MM.1S (cell line): Measurements from ENCODE around the gene DDX54.

Experiments
- DNase-seq: peaks from one replicate; pipeline ENCODE4 v3.0.0-alpha.2; 2015
- H2AFZ ChIP-seq: fragments of 300-600 bp; sonication (generic); 2 replicates; pipeline ENCODE4 v1.6.0; 2016; ENCODE audit warnings: antibody characterized with exemption, low read length
- H3F3A ChIP-seq: fragments of 300-600 bp; sonication (generic); 2 replicates; pipeline ENCODE4 v1.6.1; 2016; ENCODE audit warnings: mild to moderate bottlenecking, antibody characterized with exemption, low read length, moderate library complexity, mixed read lengths; ENCODE audit not compliant: insufficient read depth
- H3K27ac ChIP-seq: fragments of 300-600 bp; sonication (generic); 2 replicates; pipeline ENCODE4 v1.5.1; 2016; ENCODE audit warnings: mild to moderate bottlenecking, low read length
- H3K27me3 ChIP-seq: fragments of 300-600 bp; sonication (generic); replicated peaks from 2 replicates; pipeline ENCODE4 v1.6.0; 2016; ENCODE audit warnings: low read length; ENCODE audit not compliant: insufficient read depth
- H3K36me3 ChIP-seq: fragments of 300-600 bp; sonication (generic); replicated peaks from 2 replicates; pipeline ENCODE4 v1.6.1; 2016; ENCODE audit warnings: mild to moderate bottlenecking, low read length, mixed read lengths; ENCODE audit not compliant: insufficient read depth
- H3K4me1 ChIP-seq: fragments of 300-600 bp; sonication (generic); 2 replicates; pipeline ENCODE4 v1.6.1; 2016; ENCODE audit warnings: low read length, mixed read lengths
- H3K4me2 ChIP-seq: fragments of 300-600 bp; sonication (generic); 2 replicates; pipeline ENCODE4 v1.6.0; 2016; ENCODE audit warnings: low read depth, low read length
- H3K4me3 ChIP-seq: fragments of 300-600 bp; sonication (generic); 2 replicates; pipeline ENCODE4 v1.5.1; 2016; ENCODE audit warnings: low read length, mixed read lengths
- H3K79me2 ChIP-seq: fragments of 300-600 bp; sonication (generic); 2 replicates; pipeline ENCODE4 v1.6.1; 2016; ENCODE audit warnings: mixed run types, low read length, mixed read lengths
- H3K9ac ChIP-seq: fragments of 300-600 bp; sonication (generic); 2 replicates; pipeline ENCODE4 v1.6.1; 2016; ENCODE audit warnings: low read length, mixed read lengths
- H3K9me2 ChIP-seq: fragments of 300-600 bp; sonication (generic); replicated peaks from 2 replicates; pipeline ENCODE4 v1.6.1; 2016; ENCODE audit warnings: mild to moderate bottlenecking, low read length, mixed read lengths; ENCODE audit not compliant: insufficient read depth
- H3K9me3 ChIP-seq: fragments of 300-600 bp; sonication (generic); replicated peaks from 2 replicates; pipeline ENCODE4 v1.6.1; 2016; ENCODE audit warnings: mild to moderate bottlenecking, low read length, mixed read lengths; ENCODE audit not compliant: insufficient read depth
- H4K20me1 ChIP-seq: fragments of 300-600 bp; sonication (generic); 2 replicates; pipeline ENCODE4 v1.6.1; 2016; ENCODE audit warnings: mild to moderate bottlenecking, low read length, moderate library complexity, mixed read lengths; ENCODE audit not compliant: insufficient read depth
- CTCF ChIP-seq: fragments of 300-600 bp; sonication (generic); IDR thresholded peaks from 2 replicates; pipeline ENCODE4 v1.5.1; 2016; ENCODE audit warnings: antibody characterized with exemption, low read length, mixed read lengths
- EZH2 ChIP-seq: fragments of 300-600 bp; sonication (generic); optimal IDR thresholded peaks from 2 replicates; pipeline ENCODE3; 2017; ENCODE audit warnings: low read depth, mild to moderate bottlenecking, antibody characterized with exemption, low read length, mixed read lengths
- EZH2phosphoT487 ChIP-seq: fragments of 300-600 bp; sonication (generic); IDR thresholded peaks from 2 replicates; pipeline ENCODE4 v1.6.1; 2018; ENCODE audit warnings: antibody characterized with exemption, low read length

The DDX54 gene

GRCh38 chr12:113157218-113157859, 27.9 kb downstream of the DDX54 start:
- H4K20me1 ChIP-seq: no peaks in the 10 kb centered on the region
- H3K4me3 ChIP-seq: no peak overlapping the region
- H3K4me2 ChIP-seq: no peak overlapping the region
- no peaks in the 10 kb centered on the region for H3K4me1 ChIP-seq
- no peak overlapping the region for H3K27ac ChIP-seq
- no peaks in the 10 kb centered on the region for H3K36me3 ChIP-seq
- TF ChIP-seq CTCF: no peak
- TF ChIP-seq EZH2: no peak
- TF ChIP-seq EZH2phosphoT487: no peak
- no peak overlapping the region for H3K9ac ChIP-seq
- H3K9me3 ChIP-seq: no peaks in the 10 kb centered on the region
- no peak for DNase-seq
- no peaks in the 10 kb centered on the region for H3F3A ChIP-seq
- no peaks in the 10 kb centered on the region for H3K79me2 ChIP-seq
- H3K27me3 ChIP-seq: no peaks in the 10 kb centered on the region
- no peaks in the 10 kb centered on the region for H3K9me2 ChIP-seq
- no peak overlapping the region for H2AFZ ChIP-seq

DNA sequence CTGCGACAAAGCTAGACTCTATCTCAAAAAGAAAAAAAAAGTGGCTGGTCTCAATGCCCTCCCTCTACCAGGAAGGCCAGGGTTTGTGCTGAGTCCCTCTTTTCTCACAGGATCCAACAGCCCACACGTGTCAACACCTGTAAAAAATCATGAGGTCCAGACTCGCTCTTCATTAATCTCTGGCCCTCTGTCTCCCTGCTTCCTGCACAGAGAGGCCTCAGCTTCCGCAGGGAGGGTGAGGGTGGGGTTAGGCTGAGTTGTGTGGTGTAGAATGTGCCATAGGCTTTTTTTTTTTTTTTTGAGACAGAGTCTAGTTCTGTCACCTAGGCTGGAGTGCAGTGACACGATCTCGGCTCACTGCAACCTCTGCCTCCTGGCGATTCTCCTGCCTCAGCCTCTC, 29.6 kb downstream of the DDX54 start:
- Histone ChIP-seq H3K9me3 (no peaks in the 10 kb centered on the region), H3F3A (no peaks in the 10 kb centered on the region), H4K20me1 (no peaks in the 10 kb centered on the region), H3K36me3 (no peaks in the 10 kb centered on the region), H3K4me3 (no peak overlapping the region), H3K4me2 (no peak overlapping the region), H3K9me2 (no peaks in the 10 kb centered on the region), H3K4me1 (no peaks in the 10 kb centered on the region), H3K27me3 (no peaks in the 10 kb centered on the region; the same call in 1 of the 2 replicates), H3K9ac (no peak overlapping the region), H3K27ac (no peak overlapping the region), H2AFZ (no peak overlapping the region), H3K79me2 (no peaks in the 10 kb centered on the region)
- no peak for DNase-seq
- TF ChIP-seq CTCF (no peak), EZH2phosphoT487 (no peak), EZH2 (no peak)

- Histone ChIP-seq H3K4me3 (no peak overlapping the region), H3K4me2 (peak overlapping the region; percentile 62; the same call in 1 of the 2 replicates), H3K9me3 (no peaks in the 10 kb centered on the region), H3K4me1 (no peaks in the 10 kb centered on the region), H2AFZ (no peak overlapping the region), H3K9ac (no peak overlapping the region), H3K9me2 (no peaks in the 10 kb centered on the region), H3K79me2 (no peaks in the 10 kb centered on the region), H3F3A (no peaks in the 10 kb centered on the region), H4K20me1 (no peaks in the 10 kb centered on the region), H3K36me3 (no peaks in the 10 kb centered on the region), H3K27me3 (no peaks in the 10 kb centered on the region; the same call in 1 of the 2 replicates), H3K27ac (no peak overlapping the region)
- DNase-seq: no peak
- TF ChIP-seq EZH2phosphoT487 (no peak), CTCF (no peak), EZH2 (no peak)
Observed at GRCh38 chr12:113155060-113155459, 30.2 kb downstream of the DDX54 start.
